H4 (cell line): ENCODE measurements around the gene C4A. TPM values are rescaled to one million over a fixed set of nuclear protein-coding genes. Genes with fewer than 3 reads are reported as not detected.
"Not testable (repeated sequence)": the region's sequence is repeated elsewhere in the genome, so short reads cannot be mapped to it uniquely, and the experiment has no call there.

ENCODE experiments used
- DNase-seq: peaks from one replicate; pipeline ENCODE4 v3.0.0-alpha.2; 2015; ENCODE audit warnings: low spot score
- total RNA-seq: library from RNA; depleted of rRNA; stranded (reverse); fragments of >200 nt; shearing (Covaris generic); gene quantifications from 2 replicates; pipeline ENCODE4 v1.2.3, GENCODE V29; 2014

The C4A gene
- total RNA-seq, 1 experiment from 2014 or later = 8.5 TPM

- DNase-seq = no peak
Measured at GRCh38 chr6:31979238-31979898, 2.5 kb upstream of the C4A start.

- not testable (repeated sequence) for DNase-seq
Measured at GRCh38 chr6:31980195-31980876, 1.5 kb upstream of the C4A start.

- DNase-seq = not testable (repeated sequence)
Measured at GRCh38 chr6:31980998-31981397, 859 bp upstream of the C4A start.

- DNase-seq = not testable (repeated sequence)
Measured at GRCh38 chr6:31989363-31989762, 7.5 kb downstream of the C4A start.

- not testable (repeated sequence) for DNase-seq
Measured at GRCh38 chr6:31994421-31994820, 12.6 kb downstream of the C4A start.

GRCh38 chr6:31996385-31996784 lies 14.5 kb downstream of the C4A start:
- not testable (repeated sequence) for DNase-seq

- not testable (repeated sequence) for DNase-seq
Measured at GRCh38 chr6:32002546-32003268, 20.9 kb downstream of the C4A start.

GRCh38 chr6:32003301-32003700 lies 21.4 kb downstream of the C4A start:
- DNase-seq = not testable (repeated sequence)

- not testable (repeated sequence) for DNase-seq
Measured at GRCh38 chr6:32004393-32004792, 22.5 kb downstream of the C4A start.

GRCh38 chr6:32004864-32005537 lies 23.1 kb downstream of the C4A start:
- DNase-seq = not testable (repeated sequence)

- not testable (repeated sequence) for DNase-seq
Measured at GRCh38 chr6:32005538-32005880, 23.7 kb downstream of the C4A start.

- DNase-seq = not testable (repeated sequence)
Measured at GRCh38 chr6:32005991-32006529, 24.2 kb downstream of the C4A start.

- DNase-seq = not testable (repeated sequence)
Measured at GRCh38 chr6:32007086-32007485, 25.2 kb downstream of the C4A start.

- not testable (repeated sequence) for DNase-seq
Measured at GRCh38 chr6:32008037-32008436, 26.2 kb downstream of the C4A start.

GRCh38 chr6:32008616-32009015 lies 26.8 kb downstream of the C4A start:
- not testable (repeated sequence) for DNase-seq

- DNase-seq = not testable (repeated sequence)
Measured at GRCh38 chr6:32009537-32009936, 27.7 kb downstream of the C4A start.

GRCh38 chr6:32010856-32011530 lies 29.1 kb downstream of the C4A start:
- not testable (repeated sequence) for DNase-seq

GRCh38 chr6:32012941-32013617 lies 31.2 kb downstream of the C4A start:
- DNase-seq = not testable (repeated sequence)

GRCh38 chr6:32013738-32014137 lies 31.9 kb downstream of the C4A start:
- not testable (repeated sequence) for DNase-seq

GRCh38 chr6:32014547-32014946 lies 32.7 kb downstream of the C4A start, which contains the start of gene C4B:
Gene C4B, plus strand, starts transcription at chr6:32014795. Its CDS starts 51 bp downstream, at chr6:32014846.
- not testable (repeated sequence) for DNase-seq
